ENCODE measurements around the gene WDR7.

Gene WDR7

GRCh38 chr18:56691530-56691929 lies 40.4 kb downstream of the WDR7 start:
- H3K36me3 ChIP-seq, result peaks cover 0 to 64% (median 18%) of the 10 kb centered on the region in 11 experiments; a peak in 17 of 22 replicates

GRCh38 chr18:56696966-56697365 lies 45.8 kb downstream of the WDR7 start:
- H3K4me2 ChIP-seq, result no peak overlapping the region
- no peak for TF ChIP-seq Cebpa-rat (IDR thresholded peaks at IDR 0.05)

More at GRCh38 chr18:56691530-56691929, 40.4 kb downstream of the WDR7 start:
- H4K20me1 ChIP-seq, result no peaks in the 10 kb centered on the region
- H3K4me3 ChIP-seq, result no peak overlapping the region
- no peak overlapping the region for H3K27ac ChIP-seq
- no peak overlapping the region for H3K4me2 ChIP-seq
- no peak for TF ChIP-seq Cebpa-rat (IDR thresholded peaks at IDR 0.05)
- no peaks in the 10 kb centered on the region for H3K9me3 ChIP-seq (replicated peaks in 1 of 11)
- H3K9ac ChIP-seq, result no peak overlapping the region
- no peaks in the 10 kb centered on the region for H3K4me1 ChIP-seq
- H3K27me3 ChIP-seq, result no peaks in the 10 kb centered on the region

GRCh38 chr18:56702946-56703345 lies 51.8 kb downstream of the WDR7 start:
- Histone ChIP-seq H3K4me2 (peak overlapping the region in 1 of 11 experiments; percentile 17; a peak in 1 of 22 replicates), H3K36me3 (no peaks in the 10 kb centered on the region), H3K27me3 (no peaks in the 10 kb centered on the region), H3K9ac (no peak overlapping the region), H3K4me3 (no peak overlapping the region), H4K20me1 (no peaks in the 10 kb centered on the region), H3K9me3 (replicated peaks in 1 of 11) (no peaks in the 10 kb centered on the region), H3K27ac (no peak overlapping the region), H3K4me1 (peaks cover 0 to 5% (median 0%) of the 10 kb centered on the region in 10 experiments; a peak in 3 of 20 replicates)
- no peak for TF ChIP-seq Cebpa-rat (IDR thresholded peaks at IDR 0.05)

More at GRCh38 chr18:56696966-56697365, 45.8 kb downstream of the WDR7 start:
- Histone ChIP-seq H3K36me3 (peaks cover 0 to 41% (median 6%) of the 10 kb centered on the region in 11 experiments; a peak in 11 of 22 replicates), H3K9ac (no peak overlapping the region), H3K4me3 (no peak overlapping the region), H3K27me3 (no peaks in the 10 kb centered on the region), H3K27ac (no peak overlapping the region), H3K4me1 (no peaks in the 10 kb centered on the region), H3K9me3 (replicated peaks in 1 of 11) (no peaks in the 10 kb centered on the region), H4K20me1 (no peaks in the 10 kb centered on the region)

- Histone ChIP-seq H4K20me1 (no peaks in the 10 kb centered on the region), H3K4me3 (no peak overlapping the region), H3K9me3 (replicated peaks in 1 of 11) (no peaks in the 10 kb centered on the region), H3K36me3 (no peaks in the 10 kb centered on the region), H3K9ac (no peak overlapping the region), H3K27me3 (no peaks in the 10 kb centered on the region), H3K27ac (no peak overlapping the region), H3K4me1 (no peaks in the 10 kb centered on the region), H3K4me2 (no peak overlapping the region)
- TF ChIP-seq Cebpa-rat (IDR thresholded peaks at IDR 0.05), result no peak
These were observed 58.3 kb downstream of the WDR7 start for GRCh38 chr18:56709463-56709862.

- no peak overlapping the region for H3K9ac ChIP-seq
- no peak overlapping the region for H3K4me3 ChIP-seq
- H4K20me1 ChIP-seq, result no peaks in the 10 kb centered on the region
- H3K27ac ChIP-seq, result no peak overlapping the region
- TF ChIP-seq Cebpa-rat (IDR thresholded peaks at IDR 0.05), result no peak
- H3K9me3 ChIP-seq (replicated peaks in 1 of 11), result no peaks in the 10 kb centered on the region
- no peaks in the 10 kb centered on the region for H3K36me3 ChIP-seq
- H3K4me1 ChIP-seq, result no peaks in the 10 kb centered on the region; a peak in 1 of 20 replicates
- no peak overlapping the region for H3K4me2 ChIP-seq
- H3K27me3 ChIP-seq, result no peaks in the 10 kb centered on the region
These were observed 60.7 kb downstream of the WDR7 start for GRCh38 chr18:56711708-56712445.

- TF ChIP-seq Cebpa-rat (IDR thresholded peaks at IDR 0.05), result no peak
- no peaks in the 10 kb centered on the region; a peak in 1 of 20 replicates for H3K4me1 ChIP-seq
- H3K4me2 ChIP-seq, result no peak overlapping the region
- H3K27me3 ChIP-seq, result no peaks in the 10 kb centered on the region
- H3K9me3 ChIP-seq (replicated peaks in 1 of 11), result no peaks in the 10 kb centered on the region
- H3K9ac ChIP-seq, result no peak overlapping the region
- H3K36me3 ChIP-seq, result peaks cover 0 to 1% (median 0%) of the 10 kb centered on the region in 11 experiments; a peak in 2 of 22 replicates
- no peak overlapping the region for H3K4me3 ChIP-seq
- H4K20me1 ChIP-seq, result no peaks in the 10 kb centered on the region
- no peak overlapping the region for H3K27ac ChIP-seq
These were observed 61.6 kb downstream of the WDR7 start for GRCh38 chr18:56712761-56713160.

- H4K20me1 ChIP-seq, result no peaks in the 10 kb centered on the region
- H3K4me3 ChIP-seq, result no peak overlapping the region
- no peak overlapping the region for H3K9ac ChIP-seq
- no peak overlapping the region for H3K27ac ChIP-seq
- no peak overlapping the region for H3K4me2 ChIP-seq
- H3K36me3 ChIP-seq, result peaks cover 0 to 18% (median 0%) of the 10 kb centered on the region in 11 experiments; a peak in 2 of 22 replicates
- no peaks in the 10 kb centered on the region for H3K27me3 ChIP-seq
- TF ChIP-seq Cebpa-rat (IDR thresholded peaks at IDR 0.05), result no peak
- no peaks in the 10 kb centered on the region; a peak in 1 of 20 replicates for H3K4me1 ChIP-seq
- no peaks in the 10 kb centered on the region for H3K9me3 ChIP-seq (replicated peaks in 1 of 11)
These were observed 64.0 kb downstream of the WDR7 start for GRCh38 chr18:56715121-56715520.

- Histone ChIP-seq H3K9ac (no peak overlapping the region), H3K4me1 (no peaks in the 10 kb centered on the region; a peak in 1 of 20 replicates), H4K20me1 (no peaks in the 10 kb centered on the region), H3K27me3 (no peaks in the 10 kb centered on the region), H3K9me3 (replicated peaks in 1 of 11) (no peaks in the 10 kb centered on the region), H3K36me3 (peaks cover 0 to 26% (median 0%) of the 10 kb centered on the region in 11 experiments; a peak in 2 of 22 replicates), H3K27ac (no peak overlapping the region), H3K4me3 (no peak overlapping the region), H3K4me2 (no peak overlapping the region)
- TF ChIP-seq Cebpa-rat (IDR thresholded peaks at IDR 0.05), result no peak
These were observed 65.6 kb downstream of the WDR7 start for GRCh38 chr18:56716692-56717146.

GRCh38 chr18:56721031-56721430 lies 69.9 kb downstream of the WDR7 start:
- no peak overlapping the region for H3K4me2 ChIP-seq

More at GRCh38 chr18:56721031-56721430, 69.9 kb downstream of the WDR7 start:
- Histone ChIP-seq H3K27me3 (no peaks in the 10 kb centered on the region), H3K4me3 (no peak overlapping the region), H3K36me3 (peaks cover 0 to 36% (median 0%) of the 10 kb centered on the region in 11 experiments; a peak in 3 of 22 replicates), H3K9me3 (replicated peaks in 1 of 11) (peaks cover 0 to 6% (median 0%) of the 10 kb centered on the region in 11 experiments; a peak in 5 of 22 replicates), H3K9ac (no peak overlapping the region), H3K4me1 (no peaks in the 10 kb centered on the region; a peak in 1 of 20 replicates), H4K20me1 (no peaks in the 10 kb centered on the region; a peak in 1 of 22 replicates), H3K27ac (no peak overlapping the region)
- no peak for TF ChIP-seq Cebpa-rat (IDR thresholded peaks at IDR 0.05)

All from BLaER1 treated with 17β-estradiol and CSF1 and Interleukin-3, amounts not matched to agents 10 nM and 100 nM (cell line).